ENCODE results near the gene FRMPD1.

The FRMPD1 gene

GRCh38 chr9:37679649-37680402 lies 29.1 kb downstream of the FRMPD1 start:
- whole genome bisulfite sequencing, 2 experiments (ENCODE audit: insufficient coverage in 2 of 2), result 88% methylated on average over 4 of the region's 8 CpGs
- H3K4me1 ChIP-seq (ENCODE audit: control insufficient read depth, insufficient read depth, low read length, poor library complexity, severe bottlenecking), result no peaks in the 10 kb centered on the region
- H3K9me3 ChIP-seq (ENCODE audit: control insufficient read depth, low read length), result no peaks in the 10 kb centered on the region
- H3K4me3 ChIP-seq (ENCODE audit: extremely low read depth, insufficient read depth, low read length, poor library complexity, severe bottlenecking), result no peak overlapping the region
- no peaks in the 10 kb centered on the region for H3K36me3 ChIP-seq (ENCODE audit: control insufficient read depth, insufficient read depth, low read length)
- no peak overlapping the region for H3K27ac ChIP-seq (ENCODE audit: low read depth, low read length, severe bottlenecking)

DNA sequence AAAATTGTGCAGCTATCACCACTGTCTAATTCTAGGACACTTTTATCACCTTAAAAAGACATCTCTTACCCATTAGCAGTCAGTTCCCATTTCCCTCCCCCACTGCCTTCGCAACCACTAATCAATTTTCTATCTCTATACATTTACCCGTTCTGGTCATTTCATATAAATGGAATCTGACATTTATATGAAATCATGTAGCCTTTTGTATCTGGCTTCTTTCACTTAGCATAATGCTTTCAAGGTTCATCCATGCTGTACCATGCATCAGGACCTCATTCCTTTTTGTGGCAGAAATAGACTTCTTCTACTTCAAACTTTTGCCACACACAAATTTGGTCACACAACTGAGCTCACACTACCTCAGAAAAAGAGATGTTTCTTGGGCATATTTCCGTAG lies 32.2 kb downstream of the FRMPD1 start:
- H3K4me1 ChIP-seq (ENCODE audit: control insufficient read depth, insufficient read depth, low read length, poor library complexity, severe bottlenecking), result no peaks in the 10 kb centered on the region
- no peak overlapping the region for H3K27ac ChIP-seq (ENCODE audit: low read depth, low read length, severe bottlenecking)
- no peak overlapping the region for H3K4me3 ChIP-seq (ENCODE audit: extremely low read depth, insufficient read depth, low read length, poor library complexity, severe bottlenecking)
- H3K36me3 ChIP-seq (ENCODE audit: control insufficient read depth, insufficient read depth, low read length), result no peaks in the 10 kb centered on the region
- WGBS, 2 experiments (ENCODE audit: insufficient coverage in 2 of 2), result 83% methylated on average over 1 of the region's 3 CpGs; no CpG with 5 or more reads in 1 of the 2 experiments
- H3K9me3 ChIP-seq (ENCODE audit: control insufficient read depth, low read length), result no peaks in the 10 kb centered on the region

- Histone ChIP-seq H3K9me3 (ENCODE audit: control insufficient read depth, low read length) (no peaks in the 10 kb centered on the region), H3K4me1 (ENCODE audit: control insufficient read depth, insufficient read depth, low read length, poor library complexity, severe bottlenecking) (no peaks in the 10 kb centered on the region), H3K4me3 (ENCODE audit: extremely low read depth, insufficient read depth, low read length, poor library complexity, severe bottlenecking) (no peak overlapping the region), H3K27ac (ENCODE audit: low read depth, low read length, severe bottlenecking) (no peak overlapping the region), H3K36me3 (ENCODE audit: control insufficient read depth, insufficient read depth, low read length) (no peaks in the 10 kb centered on the region)
- WGBS, 2 experiments (ENCODE audit: insufficient coverage in 2 of 2), result 76 to 86% methylated on average over 10 of the region's 10 CpGs
Observed at GRCh38 chr9:37683531-37684371, 33.0 kb downstream of the FRMPD1 start.

GRCh38 chr9:37692622-37693221 lies 42.0 kb downstream of the FRMPD1 start:
- H3K27ac ChIP-seq (ENCODE audit: low read depth, low read length, severe bottlenecking), result no peak overlapping the region
- 91 to 92% methylated on average over 7 to 10 of the region's 11 CpGs for WGBS, 2 experiments (ENCODE audit: insufficient coverage in 2 of 2)
- H3K4me1 ChIP-seq (ENCODE audit: control insufficient read depth, insufficient read depth, low read length, poor library complexity, severe bottlenecking), result no peaks in the 10 kb centered on the region

GRCh38 chr9:37693260-37693659 lies 42.5 kb downstream of the FRMPD1 start:
- no peak overlapping the region for H3K4me3 ChIP-seq (ENCODE audit: extremely low read depth, insufficient read depth, low read length, poor library complexity, severe bottlenecking)
- WGBS, 2 experiments (ENCODE audit: insufficient coverage in 2 of 2), result 76 to 83% methylated on average over 4 of the region's 4 CpGs
- no peak overlapping the region for H3K27ac ChIP-seq (ENCODE audit: low read depth, low read length, severe bottlenecking)
- peaks cover 4% of the 10 kb centered on the region for H3K9me3 ChIP-seq (ENCODE audit: control insufficient read depth, low read length)
- no peaks in the 10 kb centered on the region for H3K4me1 ChIP-seq (ENCODE audit: control insufficient read depth, insufficient read depth, low read length, poor library complexity, severe bottlenecking)
- H3K36me3 ChIP-seq (ENCODE audit: control insufficient read depth, insufficient read depth, low read length), result no peaks in the 10 kb centered on the region

More at GRCh38 chr9:37692622-37693221, 42.0 kb downstream of the FRMPD1 start:
- no peak overlapping the region for H3K4me3 ChIP-seq (ENCODE audit: extremely low read depth, insufficient read depth, low read length, poor library complexity, severe bottlenecking)
- H3K9me3 ChIP-seq (ENCODE audit: control insufficient read depth, low read length), result peaks cover 4% of the 10 kb centered on the region
- no peaks in the 10 kb centered on the region for H3K36me3 ChIP-seq (ENCODE audit: control insufficient read depth, insufficient read depth, low read length)

GRCh38 chr9:37694355-37694754 lies 43.6 kb downstream of the FRMPD1 start:
- Histone ChIP-seq H3K4me1 (ENCODE audit: control insufficient read depth, insufficient read depth, low read length, poor library complexity, severe bottlenecking) (no peaks in the 10 kb centered on the region), H3K4me3 (ENCODE audit: extremely low read depth, insufficient read depth, low read length, poor library complexity, severe bottlenecking) (no peak overlapping the region), H3K27ac (ENCODE audit: low read depth, low read length, severe bottlenecking) (no peak overlapping the region), H3K36me3 (ENCODE audit: control insufficient read depth, insufficient read depth, low read length) (no peaks in the 10 kb centered on the region), H3K9me3 (ENCODE audit: control insufficient read depth, low read length) (peaks cover 4% of the 10 kb centered on the region)
- WGBS, 2 experiments (ENCODE audit: insufficient coverage in 2 of 2), result 80 to 84% methylated on average over 3 of the region's 5 CpGs

- H3K27ac ChIP-seq (ENCODE audit: low read depth, low read length, severe bottlenecking), result no peak overlapping the region
- no peaks in the 10 kb centered on the region for H3K36me3 ChIP-seq (ENCODE audit: control insufficient read depth, insufficient read depth, low read length)
- WGBS, 2 experiments (ENCODE audit: insufficient coverage in 2 of 2), result no CpG with 5 or more reads among the region's 1 CpG
- H3K4me3 ChIP-seq (ENCODE audit: extremely low read depth, insufficient read depth, low read length, poor library complexity, severe bottlenecking), result no peak overlapping the region
- no peaks in the 10 kb centered on the region for H3K9me3 ChIP-seq (ENCODE audit: control insufficient read depth, low read length)
- no peaks in the 10 kb centered on the region for H3K4me1 ChIP-seq (ENCODE audit: control insufficient read depth, insufficient read depth, low read length, poor library complexity, severe bottlenecking)
Observed at GRCh38 chr9:37696528-37696927, 45.8 kb downstream of the FRMPD1 start.

GRCh38 chr9:37700131-37700530 lies 49.4 kb downstream of the FRMPD1 start:
- Histone ChIP-seq H3K4me3 (ENCODE audit: extremely low read depth, insufficient read depth, low read length, poor library complexity, severe bottlenecking) (no peak overlapping the region), H3K9me3 (ENCODE audit: control insufficient read depth, low read length) (no peaks in the 10 kb centered on the region), H3K36me3 (ENCODE audit: control insufficient read depth, insufficient read depth, low read length) (no peaks in the 10 kb centered on the region), H3K4me1 (ENCODE audit: control insufficient read depth, insufficient read depth, low read length, poor library complexity, severe bottlenecking) (no peaks in the 10 kb centered on the region), H3K27ac (ENCODE audit: low read depth, low read length, severe bottlenecking) (no peak overlapping the region)
- WGBS, 2 experiments (ENCODE audit: insufficient coverage in 2 of 2), result no CpG with 5 or more reads among the region's 3 CpGs

DNA sequence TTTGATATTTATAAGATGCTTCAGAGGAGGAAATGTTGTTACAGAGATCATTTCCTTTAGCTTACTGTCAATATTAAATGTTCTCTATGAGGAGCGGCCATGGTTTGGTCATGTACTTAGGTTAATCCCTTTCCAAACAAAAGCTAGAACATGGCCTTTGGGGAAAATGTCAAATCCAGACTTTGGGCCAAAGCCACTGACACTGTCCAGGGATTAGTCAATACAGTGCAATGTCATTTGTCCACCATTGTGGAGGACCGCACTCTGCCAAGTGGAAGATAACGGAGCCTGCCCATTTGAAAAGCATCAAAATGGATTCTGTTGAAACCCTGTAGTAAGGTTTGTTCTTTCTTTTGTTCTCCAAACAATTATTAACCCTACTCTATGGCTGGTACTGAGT lies 50.1 kb downstream of the FRMPD1 start:
- no peaks in the 10 kb centered on the region for H3K9me3 ChIP-seq (ENCODE audit: control insufficient read depth, low read length)
- no peak overlapping the region for H3K27ac ChIP-seq (ENCODE audit: low read depth, low read length, severe bottlenecking)
- no peak overlapping the region for H3K4me3 ChIP-seq (ENCODE audit: extremely low read depth, insufficient read depth, low read length, poor library complexity, severe bottlenecking)
- H3K4me1 ChIP-seq (ENCODE audit: control insufficient read depth, insufficient read depth, low read length, poor library complexity, severe bottlenecking), result no peaks in the 10 kb centered on the region
- no peaks in the 10 kb centered on the region for H3K36me3 ChIP-seq (ENCODE audit: control insufficient read depth, insufficient read depth, low read length)
- WGBS, 2 experiments (ENCODE audit: insufficient coverage in 2 of 2), result 85 to 95% methylated on average over 2 to 3 of the region's 3 CpGs

- 90% methylated on average over 2 of the region's 3 CpGs; no CpG with 5 or more reads in 1 of the 2 experiments for WGBS, 2 experiments (ENCODE audit: insufficient coverage in 2 of 2)
- H3K4me3 ChIP-seq (ENCODE audit: extremely low read depth, insufficient read depth, low read length, poor library complexity, severe bottlenecking), result no peak overlapping the region
Observed at GRCh38 chr9:37705787-37706186, 55.0 kb downstream of the FRMPD1 start.

More at GRCh38 chr9:37705787-37706186, 55.0 kb downstream of the FRMPD1 start:
- Histone ChIP-seq H3K36me3 (ENCODE audit: control insufficient read depth, insufficient read depth, low read length) (no peaks in the 10 kb centered on the region), H3K27ac (ENCODE audit: low read depth, low read length, severe bottlenecking) (no peak overlapping the region), H3K4me1 (ENCODE audit: control insufficient read depth, insufficient read depth, low read length, poor library complexity, severe bottlenecking) (no peaks in the 10 kb centered on the region), H3K9me3 (ENCODE audit: control insufficient read depth, low read length) (no peaks in the 10 kb centered on the region)
